HG03469 (cell line): Measurements from ENCODE around the gene ANGPTL4.
"Not testable (repeated sequence)": the region's sequence is repeated elsewhere in the genome, so short reads cannot be mapped to it uniquely, and the experiment has no call there.

Experiments
- ATAC-seq: cut with Tn5 transposase; IDR thresholded peaks from one replicate; pipeline ENCODE4 v1.9.1; 2021; ENCODE audit warnings: mild to moderate bottlenecking, moderate library complexity, moderate number of reproducible peaks; ENCODE audit not compliant: unreplicated experiment

Gene ANGPTL4

GRCh38 chr19:8361921-8362793, 1.8 kb upstream of the ANGPTL4 start:
- ATAC-seq: no peak

GRCh38 chr19:8366121-8366581, 2.2 kb downstream of the ANGPTL4 start:
- no peak for ATAC-seq

- no peak for ATAC-seq
Observed at GRCh38 chr19:8366961-8367326, 3.0 kb downstream of the ANGPTL4 start.

- no peak for ATAC-seq
Observed at GRCh38 chr19:8367327-8368001, 3.5 kb downstream of the ANGPTL4 start.

- no peak for ATAC-seq
Observed at GRCh38 chr19:8370176-8371010, 6.4 kb downstream of the ANGPTL4 start.

- ATAC-seq: no peak
Observed at GRCh38 chr19:8371011-8371804, 7.3 kb downstream of the ANGPTL4 start.

- ATAC-seq: no peak
Observed at GRCh38 chr19:8373867-8374813, 10.2 kb downstream of the ANGPTL4 start.

GRCh38 chr19:8375766-8376165, 11.8 kb downstream of the ANGPTL4 start:
- ATAC-seq: not testable (repeated sequence)

- ATAC-seq: not testable (repeated sequence)
Observed at GRCh38 chr19:8376373-8376974, 12.5 kb downstream of the ANGPTL4 start.

GRCh38 chr19:8377598-8377997, 13.6 kb downstream of the ANGPTL4 start:
- no peak for ATAC-seq

GRCh38 chr19:8379156-8379891, 15.4 kb downstream of the ANGPTL4 start:
- not testable (repeated sequence) for ATAC-seq

GRCh38 chr19:8384569-8384968, 20.6 kb downstream of the ANGPTL4 start:
- ATAC-seq: not testable (repeated sequence)

- not testable (repeated sequence) for ATAC-seq
Observed at GRCh38 chr19:8385103-8385502, 21.1 kb downstream of the ANGPTL4 start.

- not testable (repeated sequence) for ATAC-seq
Observed at GRCh38 chr19:8385566-8385965, 21.6 kb downstream of the ANGPTL4 start.

GRCh38 chr19:8386419-8386818, 22.5 kb downstream of the ANGPTL4 start:
- ATAC-seq: not testable (repeated sequence)

- ATAC-seq: no peak
Observed at GRCh38 chr19:8386990-8387389, 23.0 kb downstream of the ANGPTL4 start.

GRCh38 chr19:8387688-8388611, 24.0 kb downstream of the ANGPTL4 start:
- no peak for ATAC-seq
